Hepatocyte (in vitro differentiated cells): ENCODE results near the gene NSMCE1. TPM values are rescaled to one million over a fixed set of nuclear protein-coding genes. Genes with fewer than 3 reads are reported as not detected.

Source experiments
- DNase-seq: peaks from one replicate; pipeline ENCODE4 v3.0.0-alpha.2; 2016; ENCODE audit warnings: low spot score
- H2AFZ ChIP-seq: fragments of 200-600 bp; sonication (generic); 2 replicates; pipeline ENCODE4 v1.6.0; 2016; ENCODE audit warnings: antibody characterized with exemption, mild to moderate bottlenecking
- H3K27ac ChIP-seq: fragments of 200-600 bp; sonication (generic); 2 replicates; pipeline ENCODE4 v1.5.1; 2016; ENCODE audit warnings: mild to moderate bottlenecking
- H3K27me3 ChIP-seq: fragments of 200-600 bp; sonication (generic); 2 replicates; pipeline ENCODE4 v1.6.1; 2016
- H3K36me3 ChIP-seq: fragments of 200-600 bp; sonication (generic); replicated peaks from 2 replicates; pipeline ENCODE4 v1.5.1; 2016; ENCODE audit warnings: low read depth; ENCODE audit not compliant: insufficient read depth
- H3K4me1 ChIP-seq: fragments of 200-600 bp; sonication (generic); 2 replicates; pipeline ENCODE4 v1.5.1; 2016; ENCODE audit warnings: mild to moderate bottlenecking, moderate library complexity; ENCODE audit not compliant: insufficient read depth
- H3K4me2 ChIP-seq: fragments of 200-600 bp; sonication (generic); 2 replicates; pipeline ENCODE4 v1.6.0; 2016
- H3K4me3 ChIP-seq: fragments of 200-600 bp; sonication (generic); 2 replicates; pipeline ENCODE4 v1.5.1; 2016; ENCODE audit warnings: mild to moderate bottlenecking
- H3K79me2 ChIP-seq: fragments of 200-600 bp; sonication (generic); 2 replicates; pipeline ENCODE4 v1.6.0; 2017; ENCODE audit warnings: mild to moderate bottlenecking
- H3K9me2 ChIP-seq: fragments of 200-600 bp; sonication (generic); replicated peaks from 2 replicates; pipeline ENCODE4 v1.6.0; 2017; ENCODE audit warnings: mild to moderate bottlenecking; ENCODE audit not compliant: insufficient read depth
- H3K9me3 ChIP-seq: fragments of 200-600 bp; sonication (generic); 2 replicates; pipeline ENCODE4 v1.5.1; 2016; ENCODE audit warnings: low read depth, mild to moderate bottlenecking
- H4K20me1 ChIP-seq: fragments of 200-600 bp; sonication (generic); 2 replicates; pipeline ENCODE4 v1.6.0; 2016; ENCODE audit warnings: mild to moderate bottlenecking; ENCODE audit not compliant: insufficient read depth, poor library complexity, severe bottlenecking
- CTCF ChIP-seq: fragments of 200-600 bp; sonication (generic); IDR thresholded peaks from 2 replicates; pipeline ENCODE4 v1.5.1; 2016; ENCODE audit warnings: antibody characterized with exemption, mild to moderate bottlenecking; ENCODE audit not compliant: poor library complexity
- EZH2 ChIP-seq: fragments of 200-600 bp; sonication (generic); IDR thresholded peaks from 2 replicates; pipeline ENCODE4 v1.6.1; 2016; ENCODE audit warnings: antibody characterized with exemption, mild to moderate bottlenecking, borderline replicate concordance
- EZH2phosphoT487 ChIP-seq: fragments of 200-600 bp; sonication (generic); IDR thresholded peaks from one replicate; pipeline ENCODE4 v1.6.1; 2018; ENCODE audit warnings: antibody characterized with exemption, mild to moderate bottlenecking, low read depth, moderate library complexity; ENCODE audit not compliant: unreplicated experiment, severe bottlenecking
- WGBS: methylation state at CpG from one replicate; pipeline ENCODE4 v1.1.6; 2016; ENCODE audit warnings: low lambda C conversion rate; ENCODE audit errors: missing lambda C conversion rate; 5-methylcytosine and 5-hydroxymethylcytosine counted together
- polyA plus RNA-seq: library from polyadenylated mRNA; unstranded; fragments of >200 nt; fragmentation: Nextera tagmentation; extraction: Ambion mirVana; gene quantifications from 2 replicates; pipeline ENCODE4 v1.2.1, GENCODE V29; 2016
- total RNA-seq: library from RNA; depleted of rRNA; stranded (reverse); fragments of >200 nt; gene quantifications from 2 replicates; pipeline ENCODE4 v1.2.3, GENCODE V29; 2014

Gene NSMCE1
- total and polyA plus RNA-seq, 2 experiments from 2014 or later = 35.0 to 58.2 TPM

- no peaks in the 10 kb centered on the region for H3K27me3 ChIP-seq
- H3K9me3 ChIP-seq = no peaks in the 10 kb centered on the region
- H2AFZ ChIP-seq = no peak overlapping the region
- no peak for DNase-seq
- no peaks in the 10 kb centered on the region for H4K20me1 ChIP-seq
- WGBS = 97% methylated on average over 8 of the region's 8 CpGs
- H3K36me3 ChIP-seq = no peaks in the 10 kb centered on the region
- H3K79me2 ChIP-seq = no peaks in the 10 kb centered on the region
- no peak overlapping the region for H3K27ac ChIP-seq
- no peaks in the 10 kb centered on the region for H3K4me1 ChIP-seq
- H3K9me2 ChIP-seq = no peaks in the 10 kb centered on the region
- no peak overlapping the region for H3K4me3 ChIP-seq
- H3K4me2 ChIP-seq = no peak overlapping the region
- TF ChIP-seq CTCF (no peak), EZH2 (no peak), EZH2phosphoT487 (no peak)
Measured at GRCh38 chr16:27220527-27220926, 48.0 kb downstream of the NSMCE1 start.

- no peak overlapping the region for H2AFZ ChIP-seq
- no peaks in the 10 kb centered on the region for H3K27me3 ChIP-seq
- no peaks in the 10 kb centered on the region for H3K9me2 ChIP-seq
- H3K4me1 ChIP-seq = no peaks in the 10 kb centered on the region
- no peaks in the 10 kb centered on the region for H4K20me1 ChIP-seq
- 97% methylated on average over 9 of the region's 9 CpGs for WGBS
- H3K27ac ChIP-seq = no peak overlapping the region
- H3K4me2 ChIP-seq = no peak overlapping the region
- no peak for TF ChIP-seq EZH2phosphoT487
- TF ChIP-seq EZH2 = no peak
- TF ChIP-seq CTCF = no peak
- DNase-seq = no peak
- H3K9me3 ChIP-seq = no peaks in the 10 kb centered on the region
- H3K79me2 ChIP-seq = no peaks in the 10 kb centered on the region
- H3K36me3 ChIP-seq = no peaks in the 10 kb centered on the region
- H3K4me3 ChIP-seq = no peak overlapping the region
Measured at GRCh38 chr16:27220120-27220519, 48.5 kb downstream of the NSMCE1 start.

GRCh38 chr16:27219161-27219560 lies 49.4 kb downstream of the NSMCE1 start:
- H3K9me2 ChIP-seq = no peaks in the 10 kb centered on the region
- no peak for DNase-seq
- no peaks in the 10 kb centered on the region for H3K79me2 ChIP-seq
- no peaks in the 10 kb centered on the region for H4K20me1 ChIP-seq
- H3K4me3 ChIP-seq = no peak overlapping the region
- no peaks in the 10 kb centered on the region for H3K27me3 ChIP-seq
- no peaks in the 10 kb centered on the region for H3K4me1 ChIP-seq
- H3K36me3 ChIP-seq = no peaks in the 10 kb centered on the region
- no peak for TF ChIP-seq EZH2phosphoT487
- H3K4me2 ChIP-seq = no peak overlapping the region
- no peak overlapping the region for H2AFZ ChIP-seq
- 89% methylated on average over 10 of the region's 10 CpGs for WGBS
- no peaks in the 10 kb centered on the region for H3K9me3 ChIP-seq
- H3K27ac ChIP-seq = no peak overlapping the region

GRCh38 chr16:27218756-27219155 lies 49.8 kb downstream of the NSMCE1 start:
- no peaks in the 10 kb centered on the region for H3K27me3 ChIP-seq
- no peaks in the 10 kb centered on the region for H3K9me3 ChIP-seq
- no peak overlapping the region for H3K27ac ChIP-seq
- H3K4me2 ChIP-seq = no peak overlapping the region
- H4K20me1 ChIP-seq = no peaks in the 10 kb centered on the region
- H2AFZ ChIP-seq = no peak overlapping the region
- no peaks in the 10 kb centered on the region for H3K79me2 ChIP-seq
- WGBS = 94% methylated on average over 9 of the region's 9 CpGs
- no peaks in the 10 kb centered on the region for H3K4me1 ChIP-seq
- H3K36me3 ChIP-seq = no peaks in the 10 kb centered on the region
- H3K9me2 ChIP-seq = no peaks in the 10 kb centered on the region
- no peak for TF ChIP-seq EZH2
- TF ChIP-seq CTCF = no peak
- no peak for TF ChIP-seq EZH2phosphoT487
- H3K4me3 ChIP-seq = no peak overlapping the region
- no peak for DNase-seq
